HG03354 (cell line): ENCODE results near the gene EFCAB12.

Source experiments
- ATAC-seq: cut with Tn5 transposase; IDR thresholded peaks from one replicate; pipeline ENCODE4 v1.9.1; 2021; ENCODE audit warnings: mild to moderate bottlenecking; ENCODE audit not compliant: unreplicated experiment, poor library complexity, severe bottlenecking

Gene EFCAB12

GRCh38 chr3:129428376-129429079 lies at the start of gene EFCAB12:
EFCAB12 (minus strand) TSS chr3:129428636; CDS start chr3:129428488, 148 bp downstream.
- ATAC-seq, result peak; percentile 95

- ATAC-seq, result no peak
Observed at GRCh38 chr3:129476586-129476985, 48.1 kb upstream of the EFCAB12 start.

DNA sequence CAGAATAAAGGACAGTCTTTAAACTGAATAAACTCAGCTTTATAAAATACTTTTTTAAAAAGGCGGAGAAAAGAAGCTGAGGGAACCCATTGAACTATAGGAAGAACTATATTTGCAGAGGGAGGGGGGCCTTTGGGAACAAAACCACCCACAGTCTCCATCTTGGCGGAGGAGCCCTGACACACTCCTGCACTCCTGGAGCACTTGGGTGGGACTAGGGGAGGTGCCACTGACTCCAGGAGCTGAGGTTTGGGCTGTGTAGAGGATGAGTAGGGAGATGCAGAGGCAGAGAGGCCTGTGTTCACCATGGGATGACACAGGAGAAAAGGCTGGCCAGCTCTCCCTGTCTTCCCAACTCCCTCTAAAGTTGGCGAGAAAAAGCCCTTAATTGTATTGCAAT lies 47.4 kb upstream of the EFCAB12 start:
- ATAC-seq, result no peak

DNA sequence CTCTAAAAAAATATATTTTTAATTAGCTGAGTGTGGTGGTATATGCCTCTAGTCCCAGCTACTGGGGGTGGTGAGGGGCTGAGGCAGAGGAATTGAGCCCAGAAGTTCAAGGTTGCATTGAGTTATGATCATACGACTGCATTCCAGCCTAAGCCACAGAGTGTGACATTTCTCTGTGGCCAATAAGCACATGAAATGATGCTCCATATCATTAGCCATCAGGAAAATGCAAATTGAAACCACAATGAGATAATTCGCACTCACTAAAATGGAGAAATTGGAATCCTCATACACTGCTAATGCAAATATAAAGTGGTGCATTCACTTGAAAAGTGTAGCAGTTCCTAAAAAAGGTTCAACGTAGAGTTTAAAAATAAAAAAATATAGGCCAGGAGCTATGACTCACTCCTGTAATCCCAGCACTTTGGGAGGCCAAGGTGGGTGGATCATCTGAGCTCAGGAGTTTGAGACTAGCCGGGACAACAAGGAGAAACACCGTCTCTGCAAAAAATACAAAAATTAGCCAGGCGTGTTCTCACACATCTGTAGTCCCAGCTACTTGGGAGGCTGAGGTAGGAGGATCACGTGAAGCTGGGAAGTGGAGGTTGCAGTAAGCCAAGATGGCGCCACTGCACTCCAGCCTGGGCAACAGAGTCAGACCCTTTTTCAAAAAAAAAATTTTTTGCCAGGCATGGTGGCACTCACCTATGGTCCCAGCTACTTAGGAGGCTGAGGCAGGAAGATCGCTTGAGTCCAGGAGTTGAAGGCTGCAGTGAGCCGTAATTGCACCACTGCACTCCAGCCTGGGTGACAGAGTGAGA lies 46.8 kb upstream of the EFCAB12 start:
- no peak for ATAC-seq

DNA sequence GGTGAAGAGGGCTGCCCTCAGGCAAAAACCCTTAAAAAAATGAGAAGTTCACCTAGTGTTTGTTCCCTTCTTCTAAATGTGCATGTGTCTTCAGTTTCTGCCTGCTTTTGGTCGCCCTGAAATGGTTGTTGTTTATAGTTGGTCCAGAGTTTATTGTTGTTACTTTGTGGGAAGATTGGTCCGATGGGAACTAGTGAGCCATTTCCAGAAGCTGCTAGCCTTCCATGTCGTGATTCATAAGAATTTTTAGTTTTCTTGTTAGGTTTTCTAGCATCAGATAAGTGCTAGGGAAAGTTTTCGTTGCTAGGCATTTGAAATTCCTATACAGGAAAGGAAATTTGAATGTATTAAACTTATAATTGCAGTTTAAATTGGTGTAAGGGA lies 45.3 kb upstream of the EFCAB12 start:
- ATAC-seq, result no peak

GRCh38 chr3:129473067-129473768 lies 44.8 kb upstream of the EFCAB12 start:
- no peak for ATAC-seq

DNA sequence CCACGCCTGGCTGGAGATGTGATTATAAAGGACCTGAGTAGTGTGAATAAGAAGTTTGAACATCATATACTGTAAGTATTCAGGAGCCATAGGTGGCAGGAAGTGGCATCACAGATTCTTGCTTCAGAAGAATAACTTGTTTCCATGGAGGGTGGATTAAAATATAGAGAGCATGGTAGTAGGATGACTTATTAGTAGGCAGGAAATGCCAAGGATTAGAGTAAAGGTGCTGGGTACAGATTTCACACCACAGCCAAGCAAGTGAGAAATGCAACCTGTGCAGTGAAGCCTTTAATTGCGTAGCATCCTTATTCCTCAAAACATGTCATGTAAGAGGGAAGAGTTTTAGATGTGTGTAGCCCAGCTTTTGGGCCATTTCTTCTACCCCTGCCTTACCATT lies 42.4 kb upstream of the EFCAB12 start:
- no peak for ATAC-seq

GRCh38 chr3:129469026-129469425 lies 40.6 kb upstream of the EFCAB12 start:
- no peak for ATAC-seq

GRCh38 chr3:129467932-129468331 lies 39.5 kb upstream of the EFCAB12 start:
- ATAC-seq, result no peak

- ATAC-seq, result no peak
Observed at GRCh38 chr3:129463716-129464115, 35.3 kb upstream of the EFCAB12 start.

- ATAC-seq, result no peak
Observed at GRCh38 chr3:129463094-129463493, 34.7 kb upstream of the EFCAB12 start.

GRCh38 chr3:129462361-129462968 lies 34.0 kb upstream of the EFCAB12 start:
- ATAC-seq, result no peak

GRCh38 chr3:129461461-129462146 lies 33.2 kb upstream of the EFCAB12 start:
- ATAC-seq, result no peak

DNA sequence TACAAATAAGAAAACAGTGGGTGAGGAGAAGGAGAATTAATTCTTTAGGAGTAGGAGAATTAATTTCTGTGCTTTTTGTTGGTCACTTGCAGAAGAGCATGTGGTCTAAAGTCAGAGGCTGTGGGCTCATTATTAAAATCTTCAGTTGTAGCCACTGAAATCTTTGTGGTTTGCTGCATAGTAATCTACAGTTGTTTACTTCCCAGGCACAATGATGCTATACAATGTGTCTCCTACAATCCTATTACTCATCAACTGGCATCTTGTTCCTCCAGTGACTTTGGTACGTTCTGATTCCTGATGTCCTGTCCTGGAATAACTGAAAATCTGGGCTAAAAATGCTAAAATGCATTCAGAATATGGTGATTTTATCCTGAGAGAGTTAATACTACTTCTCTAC lies 32.6 kb upstream of the EFCAB12 start:
- ATAC-seq, result no peak

- ATAC-seq, result no peak
Observed at GRCh38 chr3:129460572-129460971, 32.1 kb upstream of the EFCAB12 start.

DNA sequence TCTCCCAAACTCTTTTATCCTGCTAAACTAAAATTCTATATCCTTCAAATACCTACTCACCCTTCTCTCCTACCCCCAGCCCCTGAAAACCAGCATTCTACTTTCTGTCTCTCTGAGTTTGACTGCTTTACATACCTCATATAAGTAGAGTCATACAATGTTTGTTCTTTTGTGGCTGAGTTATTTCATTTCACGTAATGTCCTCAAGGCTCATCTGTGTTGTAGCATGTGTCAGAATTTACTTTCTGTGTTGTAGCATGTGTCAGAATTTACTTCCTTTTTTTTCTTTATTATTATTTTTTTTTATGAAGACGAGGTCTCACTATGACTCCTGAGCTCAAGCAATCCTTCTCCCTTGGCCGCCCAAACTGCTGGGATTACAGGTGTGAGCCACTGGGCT lies 31.7 kb upstream of the EFCAB12 start:
- ATAC-seq, result no peak

- ATAC-seq, result no peak
Observed at GRCh38 chr3:129453732-129454131, 25.3 kb upstream of the EFCAB12 start.

GRCh38 chr3:129449279-129450115 lies 21.1 kb upstream of the EFCAB12 start:
- no peak for ATAC-seq
